AG08396 (cell line): ENCODE data around the gene IL6R.

Experiments used
- DNase-seq: peaks from one replicate; pipeline ENCODE4 v3.0.0; 2012; ENCODE audit warnings: low spot score, mixed read lengths

IL6R gene

DNA sequence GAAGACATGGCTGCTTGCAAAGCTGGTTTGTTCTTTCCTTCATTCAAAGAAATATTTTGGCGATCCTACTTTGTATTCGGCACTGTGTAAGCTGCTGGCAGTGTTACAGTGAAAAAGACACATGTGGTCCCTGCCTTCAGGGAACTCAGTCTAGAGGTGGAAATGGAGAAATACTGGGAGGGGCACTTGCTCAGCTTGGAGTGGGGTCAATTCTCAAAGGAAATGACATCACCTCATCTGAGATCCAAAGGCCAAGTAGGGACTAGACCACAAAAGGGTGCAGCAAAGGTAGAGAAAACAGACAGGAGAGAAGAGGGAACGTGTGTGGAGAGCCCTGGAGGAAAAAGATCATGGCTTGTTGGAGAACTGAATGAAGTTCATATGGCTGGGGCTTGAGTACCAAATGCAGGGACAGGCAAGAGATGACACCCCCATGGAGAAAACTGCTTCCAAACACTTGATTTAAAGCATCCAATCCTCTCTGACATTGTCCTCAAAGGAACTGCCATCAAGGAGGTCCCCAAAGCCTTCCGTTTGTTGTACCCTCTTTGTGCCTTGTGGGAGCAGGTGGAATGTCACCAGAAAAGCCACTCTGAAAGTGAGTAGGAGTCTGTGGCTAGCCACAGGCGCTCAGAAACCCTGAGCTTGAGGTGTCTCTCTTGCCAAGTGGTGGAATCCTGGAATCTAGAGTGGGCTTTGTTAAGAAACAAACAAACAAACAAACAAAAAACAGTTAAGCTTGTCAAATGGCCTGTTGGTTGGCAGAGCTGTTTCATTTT lies 48.6 kb downstream of the IL6R start:
- DNase-seq = peak; percentile 33

DNA sequence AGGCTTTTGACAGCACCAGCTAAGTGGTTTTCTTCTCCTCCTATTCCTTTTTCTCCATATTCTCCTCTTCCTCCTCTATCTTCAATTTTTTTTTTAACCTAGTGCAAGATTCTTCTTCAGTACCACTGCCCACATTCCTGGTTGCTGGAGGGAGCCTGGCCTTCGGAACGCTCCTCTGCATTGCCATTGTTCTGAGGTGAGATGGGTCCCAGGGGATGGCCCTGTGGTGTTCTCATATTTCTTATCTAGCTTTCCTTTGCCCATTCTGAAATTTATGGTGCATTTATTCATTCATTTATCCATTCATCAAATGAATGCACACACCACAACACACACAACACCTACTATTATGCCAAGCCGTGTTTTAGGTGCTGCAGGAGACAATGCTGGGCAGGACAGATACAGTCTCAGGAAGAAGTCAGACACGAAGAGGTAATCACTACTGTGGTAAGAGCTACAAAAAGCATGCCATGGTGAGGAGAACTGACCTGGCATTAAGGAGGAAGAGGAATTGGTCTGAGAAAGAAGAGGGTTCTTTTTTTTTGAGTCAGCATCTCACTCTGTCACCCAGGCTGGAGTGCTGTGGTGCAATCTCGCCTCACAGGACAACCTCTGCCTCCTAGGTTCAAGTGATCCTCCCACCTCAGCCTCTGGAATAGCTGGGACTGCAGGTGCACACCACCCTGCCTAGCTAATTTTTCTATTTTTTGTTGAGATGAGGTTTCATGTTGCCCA lies 49.4 kb downstream of the IL6R start:
- no peak for DNase-seq

DNA sequence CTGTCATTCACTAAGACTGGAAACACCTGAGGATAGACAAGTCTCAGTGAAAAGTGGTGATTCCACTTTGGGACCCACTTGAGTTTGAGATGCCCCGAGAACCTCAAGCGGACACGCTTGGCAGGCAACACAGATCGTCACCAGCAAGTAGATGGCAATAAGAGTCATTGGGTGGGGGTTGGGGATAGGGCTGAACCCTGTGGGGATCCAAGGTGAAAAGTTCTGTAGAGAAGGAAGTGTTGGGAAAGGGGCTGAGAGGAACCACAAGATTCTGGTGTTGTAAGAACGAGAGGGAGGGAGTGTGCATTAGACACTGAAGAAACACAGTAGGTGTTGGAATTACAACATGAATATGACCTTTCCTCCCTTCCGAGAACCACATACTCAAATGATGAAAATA lies 51.5 kb downstream of the IL6R start:
- no peak for DNase-seq

DNA sequence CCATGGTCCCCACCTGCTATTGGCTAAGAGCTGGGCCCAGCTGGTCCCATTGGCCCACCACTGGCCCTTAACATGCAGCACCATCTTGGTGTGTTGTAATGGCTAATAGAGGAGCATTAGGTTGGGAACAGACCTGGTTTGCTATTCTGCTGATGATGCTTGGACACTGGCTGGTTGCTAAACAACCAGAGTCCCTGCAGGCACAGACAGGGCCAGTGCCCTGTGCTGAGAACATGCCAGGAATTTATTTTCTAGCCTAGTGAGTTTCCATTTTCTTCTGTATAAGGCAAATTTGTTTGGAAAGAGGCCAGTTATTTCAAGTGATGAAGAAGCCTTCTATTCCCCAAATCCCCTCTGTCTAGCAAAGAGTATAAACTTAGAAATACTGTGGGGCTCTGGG lies 53.9 kb downstream of the IL6R start:
- no peak for DNase-seq

DNA sequence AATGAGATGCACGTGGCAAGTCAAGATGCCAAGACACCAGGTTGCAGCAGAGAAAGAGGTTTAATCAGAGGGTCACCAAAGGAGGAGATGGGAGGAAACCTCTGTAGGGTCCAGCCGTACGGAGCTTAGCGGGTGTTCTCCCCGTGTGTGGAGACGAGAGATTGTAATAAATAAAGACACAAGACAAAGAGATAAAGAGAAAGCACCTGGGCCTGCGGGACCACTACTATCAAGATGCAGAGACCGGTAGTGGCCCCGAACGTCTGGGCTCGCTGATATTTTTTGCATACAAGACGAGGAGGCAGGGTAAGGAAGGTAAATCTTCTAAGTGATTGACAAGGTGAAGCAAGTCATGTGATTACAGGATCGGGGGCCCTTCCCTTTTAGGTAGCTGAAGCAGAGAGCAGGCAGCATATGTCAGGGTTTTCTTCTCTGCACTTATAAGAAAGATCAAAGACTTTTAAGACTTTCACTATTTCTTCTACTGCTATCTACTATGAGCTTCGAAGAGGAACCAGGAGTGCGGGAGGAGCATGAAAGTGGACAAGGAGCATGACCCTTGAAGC lies 55.6 kb downstream of the IL6R start:
- DNase-seq = no peak

DNA sequence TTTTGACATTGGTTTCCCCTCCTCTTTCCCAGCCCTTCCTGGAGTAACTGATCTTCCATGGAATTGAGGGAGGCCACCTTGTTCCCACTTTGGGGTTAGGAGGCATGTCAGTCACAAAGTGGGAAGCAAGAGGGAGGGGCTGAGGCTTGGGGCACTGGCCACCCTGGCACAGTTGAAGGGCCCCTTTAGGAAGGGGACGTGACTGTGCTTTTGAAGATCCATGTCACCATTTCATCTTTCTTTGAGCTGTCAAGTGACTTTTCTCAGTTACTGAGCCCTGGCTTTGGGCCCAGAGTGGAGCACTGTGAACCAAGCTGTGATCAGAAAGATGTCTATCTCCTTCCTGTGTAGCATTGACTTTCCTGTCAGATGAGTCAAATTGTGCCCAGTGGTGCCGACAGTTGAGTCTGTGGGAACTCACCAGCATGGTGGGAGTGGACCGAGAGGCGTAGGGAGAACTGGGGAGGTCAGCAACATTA lies 58.4 kb downstream of the IL6R start:
- DNase-seq = no peak

DNA sequence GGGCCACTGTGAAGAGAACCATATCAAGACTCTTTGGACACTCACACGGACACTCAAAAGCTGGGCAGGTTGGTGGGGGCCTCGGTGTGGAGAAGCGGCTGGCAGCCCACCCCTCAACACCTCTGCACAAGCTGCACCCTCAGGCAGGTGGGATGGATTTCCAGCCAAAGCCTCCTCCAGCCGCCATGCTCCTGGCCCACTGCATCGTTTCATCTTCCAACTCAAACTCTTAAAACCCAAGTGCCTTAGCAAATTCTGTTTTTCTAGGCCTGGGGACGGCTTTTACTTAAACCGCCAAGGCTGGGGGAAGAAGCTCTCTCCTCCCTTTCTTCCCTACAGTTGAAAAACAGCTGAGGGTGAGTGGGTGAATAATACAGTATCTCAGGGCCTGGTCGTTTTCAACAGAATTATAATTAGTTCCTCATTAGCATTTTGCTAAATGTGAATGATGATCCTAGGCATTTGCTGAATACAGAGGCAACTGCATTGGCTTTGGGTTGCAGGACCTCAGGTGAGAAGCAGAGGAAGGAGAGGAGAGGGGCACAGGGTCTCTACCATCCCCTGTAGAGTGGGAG lies 60.6 kb downstream of the IL6R start:
- DNase-seq = no peak

DNA sequence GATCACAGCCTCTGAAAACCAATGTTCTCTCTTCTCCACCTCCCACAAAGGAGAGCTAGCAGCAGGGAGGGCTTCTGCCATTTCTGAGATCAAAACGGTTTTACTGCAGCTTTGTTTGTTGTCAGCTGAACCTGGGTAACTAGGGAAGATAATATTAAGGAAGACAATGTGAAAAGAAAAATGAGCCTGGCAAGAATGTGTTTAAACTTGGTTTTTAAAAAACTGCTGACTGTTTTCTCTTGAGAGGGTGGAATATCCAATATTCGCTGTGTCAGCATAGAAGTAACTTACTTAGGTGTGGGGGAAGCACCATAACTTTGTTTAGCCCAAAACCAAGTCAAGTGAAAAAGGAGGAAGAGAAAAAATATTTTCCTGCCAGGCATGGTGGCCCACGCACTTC lies 61.1 kb downstream of the IL6R start:
- no peak for DNase-seq

DNA sequence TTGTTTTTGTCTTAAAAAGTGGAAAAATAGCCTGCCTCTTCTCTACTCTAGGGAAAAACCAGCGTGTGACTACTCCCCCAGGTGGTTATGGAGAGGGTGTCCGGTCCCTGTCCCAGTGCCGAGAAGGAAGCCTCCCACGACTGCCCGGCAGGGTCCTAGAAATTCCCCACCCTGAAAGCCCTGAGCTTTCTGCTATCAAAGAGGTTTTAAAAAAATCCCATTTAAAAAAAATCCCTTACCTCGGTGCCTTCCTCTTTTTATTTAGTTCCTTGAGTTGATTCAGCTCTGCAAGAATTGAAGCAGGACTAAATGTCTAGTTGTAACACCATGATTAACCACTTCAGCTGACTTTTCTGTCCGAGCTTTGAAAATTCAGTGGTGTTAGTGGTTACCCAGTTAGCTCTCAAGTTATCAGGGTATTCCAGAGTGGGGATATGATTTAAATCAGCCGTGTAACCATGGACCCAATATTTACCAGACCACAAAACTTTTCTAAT lies 61.8 kb downstream of the IL6R start:
- DNase-seq = no peak

DNA sequence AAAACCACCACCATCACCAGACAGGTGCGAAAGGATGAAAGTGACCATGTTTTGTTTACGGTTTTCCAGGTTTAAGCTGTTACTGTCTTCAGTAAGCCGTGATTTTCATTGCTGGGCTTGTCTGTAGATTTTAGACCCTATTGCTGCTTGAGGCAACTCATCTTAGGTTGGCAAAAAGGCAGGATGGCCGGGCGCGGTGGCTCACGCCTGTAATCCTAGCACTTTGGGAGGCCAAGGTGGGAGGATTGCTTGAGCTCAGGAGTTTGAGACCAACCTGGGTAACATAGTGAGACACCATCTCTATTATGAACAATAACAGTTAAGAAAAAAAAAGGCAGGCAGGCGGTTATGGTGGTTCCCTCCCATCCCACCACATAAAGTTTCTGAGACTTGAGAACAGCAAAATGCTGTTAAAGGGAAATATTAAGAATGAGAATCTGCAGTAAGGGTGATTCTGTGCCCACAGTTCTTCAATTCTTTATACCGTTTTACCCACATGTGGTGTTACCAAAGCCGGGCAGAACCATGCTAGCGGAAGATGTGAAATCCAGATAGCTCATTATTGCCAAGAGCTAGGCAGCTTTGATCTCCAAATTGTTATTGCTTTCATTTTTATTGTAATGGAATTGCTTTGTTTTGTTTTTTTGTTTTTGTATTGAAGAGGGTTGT lies 62.4 kb downstream of the IL6R start:
- no peak for DNase-seq

DNA sequence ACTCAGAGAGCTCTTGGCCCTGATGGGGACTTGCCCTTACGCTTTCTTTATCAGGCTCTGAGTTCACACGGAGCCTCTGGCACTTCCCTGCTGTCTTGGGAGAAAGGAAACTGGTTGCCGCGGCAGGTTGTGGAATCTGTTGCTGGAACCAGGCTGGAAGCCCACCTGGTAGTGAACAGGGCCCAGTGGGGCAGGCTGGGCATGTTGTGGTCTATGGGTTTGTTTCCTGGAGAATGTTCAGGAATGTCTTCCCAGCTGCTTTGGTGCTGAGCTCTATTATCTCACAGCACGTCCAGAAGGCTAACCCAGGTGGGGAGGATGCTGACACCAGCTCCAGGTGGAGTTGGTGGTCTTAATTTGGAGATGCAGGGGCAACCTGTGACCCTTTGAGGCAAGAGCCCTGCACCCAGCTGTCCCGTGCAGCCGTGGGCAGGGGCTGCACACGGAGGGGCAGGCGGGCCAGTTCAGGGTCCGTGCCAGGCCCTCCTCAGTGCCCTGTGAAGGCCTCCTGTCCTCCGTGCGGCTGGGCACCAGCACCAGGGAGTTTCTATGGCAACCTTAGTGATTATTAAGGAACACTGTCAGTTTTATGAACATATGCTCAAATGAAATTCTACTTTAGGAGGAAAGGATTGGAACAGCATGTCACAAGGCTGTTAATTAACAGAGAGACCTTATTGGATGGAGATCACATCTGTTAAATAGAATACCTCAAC lies 63.5 kb downstream of the IL6R start:
- DNase-seq = no peak

DNA sequence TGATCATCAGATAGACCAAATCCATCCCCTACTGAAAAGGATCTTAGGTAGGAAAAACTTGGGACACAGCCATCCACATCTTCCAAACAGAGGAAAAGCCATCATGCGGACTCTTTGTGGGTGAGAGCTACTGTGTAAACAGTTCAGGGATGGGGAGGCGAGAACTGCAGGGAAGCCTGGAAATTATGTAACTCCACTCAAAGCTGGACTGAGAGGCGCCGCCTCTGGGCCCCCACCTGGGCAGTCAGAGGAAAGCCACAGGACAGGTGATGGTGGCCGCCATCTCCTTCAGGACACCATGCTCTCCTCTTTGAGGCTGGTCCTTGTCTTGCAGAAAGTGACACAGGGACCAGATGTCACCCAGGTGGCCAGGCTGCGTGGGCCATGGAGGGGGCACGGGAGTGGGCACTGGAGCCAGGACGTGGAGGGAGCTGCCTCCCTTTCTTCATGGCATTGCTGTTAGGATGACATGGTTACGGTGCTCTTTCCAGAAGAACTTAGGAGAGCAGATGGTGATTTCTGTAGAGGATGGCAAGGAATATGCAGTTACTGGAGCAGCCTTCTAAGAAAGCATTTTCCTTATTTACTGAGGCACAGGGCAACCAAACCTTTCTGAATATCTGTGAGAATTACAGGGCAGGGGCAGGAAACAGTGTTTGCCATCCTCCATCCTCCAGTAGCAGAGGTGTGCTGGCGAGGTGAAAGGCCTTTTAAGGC lies 64.9 kb downstream of the IL6R start:
- no peak for DNase-seq

DNA sequence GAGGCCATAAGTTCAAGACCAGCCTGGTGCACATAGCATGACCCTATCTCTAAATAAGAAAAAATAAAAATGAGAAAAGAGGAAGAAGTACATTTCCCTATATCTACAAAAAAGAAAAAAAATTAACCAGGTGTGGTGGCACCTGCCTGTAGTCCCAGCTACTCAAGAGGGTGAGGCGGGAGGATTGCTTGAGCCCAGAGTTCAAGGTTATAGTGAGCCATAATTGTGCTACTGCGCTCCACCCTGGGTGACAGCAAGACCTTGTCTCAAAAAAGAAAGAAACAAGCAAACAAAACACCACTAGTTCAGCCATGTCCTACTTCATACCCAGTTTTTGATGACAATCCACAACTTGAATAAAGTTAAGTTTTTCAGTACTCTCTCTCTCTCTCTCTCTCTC lies 66.2 kb downstream of the IL6R start:
- DNase-seq = no peak

DNA sequence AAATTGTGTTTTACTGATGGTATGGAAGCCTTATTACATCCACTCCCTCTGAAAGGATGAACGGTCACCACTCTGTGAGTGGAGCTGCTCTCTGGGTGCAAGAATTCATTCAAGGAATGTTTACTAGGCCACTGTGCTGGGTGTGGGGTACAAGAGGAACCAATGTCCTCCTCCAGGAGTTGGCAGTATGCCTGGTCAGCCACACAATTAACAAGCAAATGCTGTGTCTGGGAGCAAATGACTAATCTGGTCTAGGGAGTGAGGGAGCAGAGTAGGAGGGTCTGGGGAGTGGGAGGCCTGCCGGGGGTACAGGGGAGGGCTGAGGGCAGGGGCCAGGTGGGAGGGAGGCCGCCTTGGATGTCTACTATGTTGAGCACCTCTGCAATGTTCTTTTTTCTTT lies 69.7 kb downstream of the IL6R start:
- peak; percentile 77 for DNase-seq

DNA sequence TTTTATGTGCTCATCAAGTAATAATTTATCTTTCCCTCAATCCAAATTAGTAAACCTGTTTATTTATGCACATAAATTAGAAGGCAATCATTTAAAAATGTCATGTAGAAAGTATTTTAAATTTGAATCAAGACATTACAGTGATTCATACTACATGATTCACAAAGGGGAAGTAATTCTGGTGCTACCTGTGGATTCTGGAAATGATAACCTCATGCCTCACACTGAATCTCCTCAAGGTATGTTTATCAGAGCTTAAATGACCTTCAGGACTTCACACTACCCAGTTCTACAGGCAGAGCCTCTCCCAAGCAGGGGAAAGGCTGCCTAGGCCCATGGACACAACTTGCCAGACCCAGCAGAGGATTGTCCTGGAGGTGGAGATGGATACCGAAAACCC lies 71.6 kb downstream of the IL6R start:
- DNase-seq = no peak

DNA sequence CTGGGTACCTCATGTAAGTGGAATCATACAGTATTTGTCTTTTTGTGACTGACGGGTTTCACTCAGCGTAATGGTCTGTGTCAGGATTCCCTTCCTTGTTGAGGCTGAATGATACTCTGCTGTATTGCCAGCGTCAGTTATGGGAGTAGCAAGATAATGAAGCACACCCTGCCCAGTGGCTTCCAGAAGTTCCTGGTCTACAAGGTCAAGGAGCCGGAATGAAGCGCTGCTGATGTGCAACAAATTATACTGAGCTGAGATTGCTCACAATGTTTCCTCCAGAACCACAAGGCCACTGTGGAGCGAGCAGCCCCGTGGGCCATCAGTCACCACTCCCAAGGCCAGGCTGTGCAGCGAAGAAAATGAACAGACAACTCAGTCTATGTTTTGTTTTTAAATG lies 72.9 kb downstream of the IL6R start:
- no peak for DNase-seq

DNA sequence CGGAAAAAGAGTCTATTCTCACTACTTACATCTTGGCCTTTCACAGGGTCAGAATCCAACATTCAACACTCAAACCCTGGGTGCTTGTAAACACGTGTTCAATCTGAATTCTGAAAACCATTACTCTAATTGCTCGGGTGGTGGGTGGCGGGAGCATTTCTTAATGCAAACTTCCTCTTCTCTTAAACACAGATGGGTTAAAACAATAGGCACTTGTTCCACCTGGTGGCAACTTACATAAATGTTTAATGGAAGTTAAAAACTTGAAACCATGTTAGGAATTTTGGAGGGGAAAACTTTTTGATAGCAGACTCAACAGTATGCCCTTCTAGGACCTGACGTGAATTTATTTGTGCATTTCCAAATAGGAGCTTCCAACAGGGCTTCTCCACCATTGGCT lies 73.5 kb downstream of the IL6R start:
- DNase-seq = no peak

DNA sequence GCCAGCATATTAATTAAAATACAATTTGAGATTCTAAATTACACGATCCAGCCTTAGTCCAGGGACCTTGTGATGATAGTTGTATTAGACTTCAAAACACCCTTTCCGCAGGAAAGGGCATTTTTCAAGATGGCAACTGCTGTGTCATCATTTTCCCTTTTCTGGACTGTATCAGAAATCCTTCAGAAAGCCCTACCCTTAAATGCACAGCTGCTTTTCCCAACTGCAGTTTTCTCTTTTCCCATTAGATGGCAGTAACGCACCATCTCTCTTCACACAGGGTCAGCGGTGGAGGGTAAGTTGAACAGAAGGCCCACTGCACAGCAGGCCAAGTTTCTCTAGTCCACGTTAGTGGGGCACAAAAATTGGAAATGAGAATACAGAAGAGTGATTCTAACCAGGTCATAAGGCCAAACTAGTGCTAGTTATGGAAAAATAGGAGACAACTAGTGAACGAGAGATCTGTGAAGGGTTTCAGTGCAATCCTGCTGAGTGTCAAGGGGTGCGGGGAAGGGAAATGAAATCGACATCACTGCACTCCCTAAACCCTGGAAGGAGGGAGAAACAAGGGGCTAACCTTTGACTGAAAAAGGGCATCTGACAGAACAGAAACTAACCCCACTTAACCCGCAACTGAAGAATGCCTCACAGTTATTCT lies 74.8 kb downstream of the IL6R start:
- DNase-seq = peak; percentile 87

DNA sequence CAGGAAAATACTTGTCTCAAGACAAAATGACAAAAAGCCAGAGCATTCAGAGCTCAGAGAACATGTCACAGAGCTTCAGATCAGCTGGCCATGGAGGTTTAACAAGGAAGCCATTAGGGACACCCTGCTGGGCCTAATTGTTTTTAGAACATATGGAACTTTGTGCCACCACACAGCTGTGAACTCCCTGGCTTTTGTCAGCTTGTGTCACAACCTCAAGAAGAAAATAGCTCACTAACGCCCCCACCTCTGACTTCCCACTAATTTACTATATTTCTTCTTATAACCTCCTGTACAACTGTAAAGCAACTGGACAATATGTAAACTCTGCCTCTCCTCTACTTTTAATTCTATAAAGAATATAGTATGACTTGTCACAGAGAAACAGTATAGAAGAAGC lies 75.9 kb downstream of the IL6R start:
- no peak for DNase-seq
